LoVo (cell line): ENCODE measurements around the gene GUCY1A2.
"Not testable (repeated sequence)": the region's sequence is repeated elsewhere in the genome, so short reads cannot be mapped to it uniquely, and the experiment has no call there.

ENCODE experiments used
- DNase-seq: peaks from one replicate; pipeline ENCODE4 v3.0.0-alpha.2; 2016; ENCODE audit warnings: low spot score

GUCY1A2 gene, protein sequence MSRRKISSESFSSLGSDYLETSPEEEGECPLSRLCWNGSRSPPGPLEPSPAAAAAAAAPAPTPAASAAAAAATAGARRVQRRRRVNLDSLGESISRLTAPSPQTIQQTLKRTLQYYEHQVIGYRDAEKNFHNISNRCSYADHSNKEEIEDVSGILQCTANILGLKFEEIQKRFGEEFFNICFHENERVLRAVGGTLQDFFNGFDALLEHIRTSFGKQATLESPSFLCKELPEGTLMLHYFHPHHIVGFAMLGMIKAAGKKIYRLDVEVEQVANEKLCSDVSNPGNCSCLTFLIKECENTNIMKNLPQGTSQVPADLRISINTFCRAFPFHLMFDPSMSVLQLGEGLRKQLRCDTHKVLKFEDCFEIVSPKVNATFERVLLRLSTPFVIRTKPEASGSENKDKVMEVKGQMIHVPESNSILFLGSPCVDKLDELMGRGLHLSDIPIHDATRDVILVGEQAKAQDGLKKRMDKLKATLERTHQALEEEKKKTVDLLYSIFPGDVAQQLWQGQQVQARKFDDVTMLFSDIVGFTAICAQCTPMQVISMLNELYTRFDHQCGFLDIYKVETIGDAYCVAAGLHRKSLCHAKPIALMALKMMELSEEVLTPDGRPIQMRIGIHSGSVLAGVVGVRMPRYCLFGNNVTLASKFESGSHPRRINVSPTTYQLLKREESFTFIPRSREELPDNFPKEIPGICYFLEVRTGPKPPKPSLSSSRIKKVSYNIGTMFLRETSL

DNA sequence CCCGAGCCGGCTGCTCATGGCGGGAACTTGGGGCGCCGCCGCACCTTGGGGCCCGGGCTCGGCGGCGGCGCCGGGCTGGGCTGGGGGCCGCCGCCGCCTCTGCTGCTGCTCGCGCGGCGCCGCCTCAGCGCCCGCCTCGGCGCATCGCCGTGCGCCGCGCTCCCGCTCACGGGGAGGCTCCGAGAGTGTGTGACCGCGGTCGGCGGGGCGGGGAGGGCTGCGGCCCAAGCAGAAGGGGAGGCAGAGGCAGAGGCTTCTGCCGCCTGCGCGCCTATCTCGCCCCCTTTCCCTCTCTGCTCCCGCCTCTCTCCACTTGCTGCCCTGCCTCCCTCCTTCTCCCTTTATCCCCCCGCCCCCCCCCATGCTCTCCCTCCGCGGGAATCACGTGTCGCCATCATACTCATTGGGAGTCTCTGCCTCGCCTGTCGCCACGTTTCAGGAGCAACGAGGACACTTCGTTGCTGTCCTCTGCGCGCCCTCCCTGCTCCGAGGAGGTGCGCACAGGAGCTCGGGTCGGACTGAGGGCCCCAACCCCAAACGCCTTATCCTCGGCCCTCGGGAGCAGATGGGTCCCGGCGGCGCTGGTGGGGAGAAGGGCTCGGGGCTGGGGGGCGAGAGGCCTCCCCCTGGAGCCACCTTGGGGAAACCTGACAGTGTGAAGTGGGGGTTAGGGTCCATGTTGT lies at the start of gene GUCY1A2:
Gene GUCY1A2, minus strand, starts transcription at position 258 of the 683 bp plus-strand sequence. CDS start 421 bp downstream, outside the sequence.
- DNase-seq = no peak

- no peak for DNase-seq
Measured at GRCh38 chr11:107054391-107054790, 36.1 kb upstream of the GUCY1A2 start.

DNA sequence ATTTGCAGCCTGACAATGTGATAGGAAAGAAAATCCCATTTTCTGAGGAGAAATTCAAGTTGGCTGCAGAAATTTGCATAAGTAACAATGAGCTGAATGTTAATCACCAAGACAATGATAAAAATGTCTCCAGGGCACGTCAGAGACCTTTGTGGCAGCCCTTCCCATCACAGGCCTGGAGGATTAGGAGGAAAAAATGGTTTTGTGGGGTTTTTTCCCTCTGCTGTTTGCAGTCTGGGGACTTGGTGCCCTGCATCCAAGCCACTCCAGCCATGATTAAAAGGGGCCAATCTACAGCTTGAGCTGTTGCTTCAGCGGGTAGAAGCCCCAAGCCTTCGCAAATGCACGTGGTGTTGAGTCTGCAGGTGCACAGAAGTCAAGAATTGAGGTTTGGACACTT lies 33.1 kb upstream of the GUCY1A2 start:
- DNase-seq = not testable (repeated sequence)

- DNase-seq = not testable (repeated sequence)
Measured at GRCh38 chr11:107050899-107051298, 32.6 kb upstream of the GUCY1A2 start.

DNA sequence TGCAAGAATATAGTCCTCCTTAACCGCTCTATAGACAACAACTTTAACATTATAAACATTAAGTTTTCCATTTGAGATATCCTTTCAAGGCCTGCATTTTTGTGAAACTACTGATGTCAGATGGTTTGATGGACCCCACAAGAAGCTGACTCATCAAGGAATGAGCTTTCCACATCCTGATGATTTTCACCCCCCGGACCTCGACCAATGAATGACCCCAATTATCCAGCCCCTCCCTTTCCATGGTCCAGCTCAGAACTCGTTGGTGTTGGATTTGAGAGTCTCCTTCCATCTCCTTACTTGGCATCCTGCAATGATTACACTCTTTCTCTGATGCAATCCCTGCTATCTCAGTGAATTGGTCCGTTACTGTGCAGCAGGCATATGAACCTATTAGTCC lies 31.8 kb upstream of the GUCY1A2 start:
- no peak for DNase-seq

DNA sequence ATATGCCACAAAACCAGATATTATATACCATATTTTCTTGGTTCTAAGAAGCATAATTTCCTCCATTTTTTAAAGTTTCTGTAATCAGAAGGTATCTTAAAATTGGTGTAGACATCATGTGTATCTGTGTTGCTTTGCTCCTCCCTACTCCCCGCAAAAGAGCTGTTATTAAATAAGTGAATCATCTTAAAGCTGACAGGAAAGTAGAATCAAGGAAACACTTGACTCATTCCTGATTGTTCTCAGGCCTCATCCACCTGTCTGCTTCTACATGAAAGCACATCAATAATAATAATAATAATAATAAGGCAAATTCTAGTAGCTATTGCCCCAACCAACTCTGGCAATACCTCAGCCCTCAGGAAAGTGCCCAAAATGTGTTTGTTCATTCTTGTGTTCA lies 26.2 kb upstream of the GUCY1A2 start:
- DNase-seq = no peak

GRCh38 chr11:107043242-107044006 lies 25.1 kb upstream of the GUCY1A2 start:
- peak; percentile 16 for DNase-seq

- DNase-seq = no peak
Measured at GRCh38 chr11:107042748-107043147, 24.5 kb upstream of the GUCY1A2 start.

GRCh38 chr11:107041088-107041444 lies 22.8 kb upstream of the GUCY1A2 start:
- no peak for DNase-seq

GRCh38 chr11:107040433-107041087 lies 22.3 kb upstream of the GUCY1A2 start:
- DNase-seq = no peak

- no peak for DNase-seq
Measured at GRCh38 chr11:107025673-107026072, 7.4 kb upstream of the GUCY1A2 start.

DNA sequence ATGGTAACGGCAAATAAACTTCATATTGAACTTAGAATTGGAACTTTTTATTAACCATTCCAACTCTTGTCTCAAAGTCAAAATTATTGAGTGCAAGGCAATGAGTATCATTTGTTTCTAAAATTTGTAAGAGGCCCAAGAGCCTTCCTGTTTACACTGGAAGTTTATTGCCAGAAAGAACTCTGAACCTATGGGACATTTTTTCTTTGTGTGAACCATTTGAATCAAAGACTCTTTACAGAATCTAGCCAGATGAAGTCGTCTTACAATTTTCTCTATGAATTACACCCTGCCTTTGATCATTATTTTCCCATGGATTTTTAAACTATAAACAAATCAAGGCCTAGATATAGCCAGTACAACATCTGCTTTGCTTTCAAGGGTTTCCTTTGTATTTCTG lies 2.3 kb upstream of the GUCY1A2 start:
- DNase-seq = no peak

- DNase-seq = no peak
Measured at GRCh38 chr11:107018902-107019493, 722 bp upstream of the GUCY1A2 start.

- DNase-seq = no peak
Measured at GRCh38 chr11:107017433-107018218, 650 bp downstream of the GUCY1A2 start.

DNA sequence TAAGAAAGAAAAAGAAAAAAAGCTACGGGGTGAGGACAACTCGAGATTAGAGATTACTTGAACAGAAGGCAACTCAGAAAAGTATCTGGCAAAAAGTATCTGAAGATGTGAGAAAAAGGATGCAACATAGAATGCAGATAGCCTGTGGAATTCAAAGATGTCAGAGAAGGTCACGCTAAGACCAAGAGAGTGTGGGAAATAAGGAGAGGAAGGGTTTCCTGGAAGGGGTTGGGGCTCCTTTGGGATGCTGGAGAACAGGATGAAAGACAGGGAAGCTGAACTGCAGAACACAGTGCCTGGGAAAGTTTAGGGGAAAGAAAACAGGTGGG lies 1.2 kb downstream of the GUCY1A2 start:
- DNase-seq = no peak

DNA sequence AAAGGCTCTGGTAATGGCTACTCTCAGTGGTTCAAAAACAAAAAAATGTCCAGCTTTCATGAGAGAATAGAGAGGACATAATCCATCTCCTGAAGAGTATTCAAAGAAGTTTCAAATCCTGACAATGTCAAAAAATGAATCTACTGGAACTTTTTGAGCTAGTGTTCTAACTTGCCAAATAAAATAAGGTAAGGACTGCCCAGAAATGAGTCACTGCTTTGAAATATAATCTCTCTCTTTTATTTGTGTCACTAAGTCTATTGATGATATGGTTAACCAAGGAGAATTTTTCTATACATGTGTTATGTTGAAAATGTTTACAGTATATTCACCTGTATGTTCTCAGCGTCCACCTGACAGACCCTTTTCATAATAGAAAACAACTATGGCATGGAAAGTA lies 3.4 kb downstream of the GUCY1A2 start:
- no peak for DNase-seq

GRCh38 chr11:107011977-107012376 lies 6.3 kb downstream of the GUCY1A2 start:
- DNase-seq = peak; percentile 36

GRCh38 chr11:107009190-107009589 lies 9.1 kb downstream of the GUCY1A2 start:
- DNase-seq = no peak

DNA sequence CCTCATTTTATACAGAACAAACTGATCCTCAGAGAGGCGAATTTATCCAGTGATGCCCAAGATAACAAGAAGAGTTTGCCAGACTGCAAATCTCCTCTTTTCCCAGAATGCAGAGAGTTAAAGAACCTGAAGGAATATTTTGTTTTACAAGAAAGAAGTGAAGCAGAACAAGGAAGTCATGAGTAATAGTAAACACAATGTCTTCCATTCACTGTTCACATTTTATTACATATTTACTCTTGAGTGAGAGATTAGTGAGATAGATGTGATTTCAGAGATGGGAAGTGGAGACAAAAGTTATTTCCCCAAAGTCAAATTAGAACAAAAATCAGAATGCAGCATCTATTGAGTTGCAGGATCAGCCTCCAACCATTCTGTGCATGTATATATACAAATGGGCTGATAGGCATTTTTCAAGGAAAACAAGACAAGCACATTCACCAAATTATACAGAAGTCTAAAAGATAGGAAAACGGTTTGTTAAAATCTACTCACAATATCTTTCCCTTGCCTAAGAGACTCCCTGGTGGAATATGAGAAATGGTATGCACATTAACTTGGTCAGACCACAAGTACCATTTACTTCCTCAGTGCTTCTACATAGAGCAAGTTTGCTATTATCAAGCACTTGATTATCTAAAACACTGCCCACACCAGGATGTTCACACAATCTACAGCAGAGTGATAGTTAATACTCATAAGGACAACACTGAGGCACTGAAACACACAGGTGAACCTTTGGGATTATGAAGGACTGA lies 12.0 kb downstream of the GUCY1A2 start:
- DNase-seq = peak; percentile 29

GRCh38 chr11:106999196-106999595 lies 19.1 kb downstream of the GUCY1A2 start:
- DNase-seq = no peak
